ENCODE results near the gene C10orf90. TPM values are rescaled to one million over a fixed set of nuclear protein-coding genes. Genes with fewer than 3 reads are reported as not detected.

C10orf90 gene
- total and polyA plus RNA-seq, 2 of the 8 experiments (the other 6 are each of a cell fraction or from before 2014, with no cell fraction given) = 0.21 TPM; not detected in 1

DNA sequence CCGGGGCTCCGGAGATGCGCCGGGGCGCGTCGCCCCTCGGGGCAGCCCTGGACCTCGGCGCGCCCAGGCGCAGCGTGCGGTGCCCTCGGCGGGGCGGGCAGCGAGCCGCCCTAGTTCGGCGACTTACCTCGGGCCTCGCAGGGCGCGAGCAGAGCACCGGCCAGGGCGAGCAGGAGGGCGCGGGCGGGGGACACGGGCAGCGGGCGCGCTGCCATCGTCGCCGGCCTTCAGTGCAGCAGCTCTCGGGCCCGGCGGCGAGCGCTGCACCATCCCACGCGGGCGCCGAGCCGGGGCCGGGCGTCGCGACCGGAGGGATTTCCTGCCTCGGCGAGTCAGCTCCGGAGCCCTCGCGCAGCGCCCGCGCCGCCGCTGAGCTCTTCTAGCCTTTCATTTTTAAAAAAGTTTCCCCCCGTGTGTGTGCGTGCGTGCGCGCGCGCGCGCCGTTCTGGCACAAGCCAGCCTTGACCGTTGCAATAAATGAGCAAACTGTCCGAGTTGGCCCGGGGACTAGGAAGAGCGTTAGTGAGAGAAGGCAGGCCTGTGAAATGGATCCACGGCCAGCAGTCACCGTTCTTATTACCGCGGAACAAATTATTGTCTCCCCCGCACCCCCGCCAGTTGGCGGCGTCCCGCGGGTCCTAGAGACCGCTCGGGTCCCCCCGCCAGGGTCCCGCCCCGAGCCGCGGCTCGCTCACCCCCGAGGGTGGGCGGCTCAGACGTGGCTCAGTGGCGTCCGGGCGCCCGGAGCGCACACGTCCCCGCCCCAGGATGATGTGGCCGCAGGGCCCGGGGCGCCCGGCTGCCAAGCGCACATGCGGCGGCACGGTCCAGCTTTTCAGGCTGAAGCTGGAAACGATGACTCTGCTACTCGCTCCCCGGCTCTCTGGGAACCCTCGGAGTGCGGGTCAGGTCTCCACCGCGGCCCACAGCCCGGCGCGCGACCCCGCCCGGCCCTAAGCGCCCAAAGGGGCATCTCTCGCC lies 282.3 kb downstream of the C10orf90 start, which contains the start of gene ADAM12 (continued):
- TF ChIP-seq, protein P1, sequence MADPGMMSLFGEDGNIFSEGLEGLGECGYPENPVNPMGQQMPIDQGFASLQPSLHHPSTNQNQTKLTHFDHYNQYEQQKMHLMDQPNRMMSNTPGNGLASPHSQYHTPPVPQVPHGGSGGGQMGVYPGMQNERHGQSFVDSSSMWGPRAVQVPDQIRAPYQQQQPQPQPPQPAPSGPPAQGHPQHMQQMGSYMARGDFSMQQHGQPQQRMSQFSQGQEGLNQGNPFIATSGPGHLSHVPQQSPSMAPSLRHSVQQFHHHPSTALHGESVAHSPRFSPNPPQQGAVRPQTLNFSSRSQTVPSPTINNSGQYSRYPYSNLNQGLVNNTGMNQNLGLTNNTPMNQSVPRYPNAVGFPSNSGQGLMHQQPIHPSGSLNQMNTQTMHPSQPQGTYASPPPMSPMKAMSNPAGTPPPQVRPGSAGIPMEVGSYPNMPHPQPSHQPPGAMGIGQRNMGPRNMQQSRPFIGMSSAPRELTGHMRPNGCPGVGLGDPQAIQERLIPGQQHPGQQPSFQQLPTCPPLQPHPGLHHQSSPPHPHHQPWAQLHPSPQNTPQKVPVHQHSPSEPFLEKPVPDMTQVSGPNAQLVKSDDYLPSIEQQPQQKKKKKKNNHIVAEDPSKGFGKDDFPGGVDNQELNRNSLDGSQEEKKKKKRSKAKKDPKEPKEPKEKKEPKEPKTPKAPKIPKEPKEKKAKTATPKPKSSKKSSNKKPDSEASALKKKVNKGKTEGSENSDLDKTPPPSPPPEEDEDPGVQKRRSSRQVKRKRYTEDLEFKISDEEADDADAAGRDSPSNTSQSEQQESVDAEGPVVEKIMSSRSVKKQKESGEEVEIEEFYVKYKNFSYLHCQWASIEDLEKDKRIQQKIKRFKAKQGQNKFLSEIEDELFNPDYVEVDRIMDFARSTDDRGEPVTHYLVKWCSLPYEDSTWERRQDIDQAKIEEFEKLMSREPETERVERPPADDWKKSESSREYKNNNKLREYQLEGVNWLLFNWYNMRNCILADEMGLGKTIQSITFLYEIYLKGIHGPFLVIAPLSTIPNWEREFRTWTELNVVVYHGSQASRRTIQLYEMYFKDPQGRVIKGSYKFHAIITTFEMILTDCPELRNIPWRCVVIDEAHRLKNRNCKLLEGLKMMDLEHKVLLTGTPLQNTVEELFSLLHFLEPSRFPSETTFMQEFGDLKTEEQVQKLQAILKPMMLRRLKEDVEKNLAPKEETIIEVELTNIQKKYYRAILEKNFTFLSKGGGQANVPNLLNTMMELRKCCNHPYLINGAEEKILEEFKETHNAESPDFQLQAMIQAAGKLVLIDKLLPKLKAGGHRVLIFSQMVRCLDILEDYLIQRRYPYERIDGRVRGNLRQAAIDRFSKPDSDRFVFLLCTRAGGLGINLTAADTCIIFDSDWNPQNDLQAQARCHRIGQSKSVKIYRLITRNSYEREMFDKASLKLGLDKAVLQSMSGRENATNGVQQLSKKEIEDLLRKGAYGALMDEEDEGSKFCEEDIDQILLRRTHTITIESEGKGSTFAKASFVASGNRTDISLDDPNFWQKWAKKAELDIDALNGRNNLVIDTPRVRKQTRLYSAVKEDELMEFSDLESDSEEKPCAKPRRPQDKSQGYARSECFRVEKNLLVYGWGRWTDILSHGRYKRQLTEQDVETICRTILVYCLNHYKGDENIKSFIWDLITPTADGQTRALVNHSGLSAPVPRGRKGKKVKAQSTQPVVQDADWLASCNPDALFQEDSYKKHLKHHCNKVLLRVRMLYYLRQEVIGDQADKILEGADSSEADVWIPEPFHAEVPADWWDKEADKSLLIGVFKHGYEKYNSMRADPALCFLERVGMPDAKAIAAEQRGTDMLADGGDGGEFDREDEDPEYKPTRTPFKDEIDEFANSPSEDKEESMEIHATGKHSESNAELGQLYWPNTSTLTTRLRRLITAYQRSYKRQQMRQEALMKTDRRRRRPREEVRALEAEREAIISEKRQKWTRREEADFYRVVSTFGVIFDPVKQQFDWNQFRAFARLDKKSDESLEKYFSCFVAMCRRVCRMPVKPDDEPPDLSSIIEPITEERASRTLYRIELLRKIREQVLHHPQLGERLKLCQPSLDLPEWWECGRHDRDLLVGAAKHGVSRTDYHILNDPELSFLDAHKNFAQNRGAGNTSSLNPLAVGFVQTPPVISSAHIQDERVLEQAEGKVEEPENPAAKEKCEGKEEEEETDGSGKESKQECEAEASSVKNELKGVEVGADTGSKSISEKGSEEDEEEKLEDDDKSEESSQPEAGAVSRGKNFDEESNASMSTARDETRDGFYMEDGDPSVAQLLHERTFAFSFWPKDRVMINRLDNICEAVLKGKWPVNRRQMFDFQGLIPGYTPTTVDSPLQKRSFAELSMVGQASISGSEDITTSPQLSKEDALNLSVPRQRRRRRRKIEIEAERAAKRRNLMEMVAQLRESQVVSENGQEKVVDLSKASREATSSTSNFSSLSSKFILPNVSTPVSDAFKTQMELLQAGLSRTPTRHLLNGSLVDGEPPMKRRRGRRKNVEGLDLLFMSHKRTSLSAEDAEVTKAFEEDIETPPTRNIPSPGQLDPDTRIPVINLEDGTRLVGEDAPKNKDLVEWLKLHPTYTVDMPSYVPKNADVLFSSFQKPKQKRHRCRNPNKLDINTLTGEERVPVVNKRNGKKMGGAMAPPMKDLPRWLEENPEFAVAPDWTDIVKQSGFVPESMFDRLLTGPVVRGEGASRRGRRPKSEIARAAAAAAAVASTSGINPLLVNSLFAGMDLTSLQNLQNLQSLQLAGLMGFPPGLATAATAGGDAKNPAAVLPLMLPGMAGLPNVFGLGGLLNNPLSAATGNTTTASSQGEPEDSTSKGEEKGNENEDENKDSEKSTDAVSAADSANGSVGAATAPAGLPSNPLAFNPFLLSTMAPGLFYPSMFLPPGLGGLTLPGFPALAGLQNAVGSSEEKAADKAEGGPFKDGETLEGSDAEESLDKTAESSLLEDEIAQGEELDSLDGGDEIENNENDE (IDR thresholded peaks at IDR 0.05; ENCODE audit: insufficient replicate concordance, low read length) = no peak
- TF ChIP-seq EZH2 (IDR thresholded peaks at IDR 0.05; ENCODE audit: low read depth, low read length, severe bottlenecking) = peak; percentile 53

Measured in H1 (cell line).